ENCODE measurements around the gene CTDNEP1.

DNA sequence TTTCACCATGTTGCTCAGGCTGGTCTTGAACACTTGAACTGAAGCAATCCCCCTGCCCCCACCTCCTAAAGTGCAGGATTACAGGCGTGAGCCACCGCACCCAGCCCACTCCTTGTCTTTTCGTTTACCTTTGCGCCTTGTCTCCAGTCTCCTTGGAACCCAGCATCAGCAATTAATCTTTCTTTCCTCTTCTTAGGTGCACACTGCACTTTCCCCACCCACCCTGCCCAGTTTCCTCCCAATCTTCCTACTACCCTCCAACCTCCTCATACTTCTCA, 12.2 kb upstream of the CTDNEP1 start:
- TF ChIP-seq ZNF274 (IDR thresholded peaks at IDR 0.05; ENCODE audit: low read depth, low read length) (no peak), YY1 (IDR thresholded peaks at IDR 0.05; ENCODE audit: insufficient read depth, insufficient read length) (no peak)
